ENCODE data around the gene PMM1.

DNA sequence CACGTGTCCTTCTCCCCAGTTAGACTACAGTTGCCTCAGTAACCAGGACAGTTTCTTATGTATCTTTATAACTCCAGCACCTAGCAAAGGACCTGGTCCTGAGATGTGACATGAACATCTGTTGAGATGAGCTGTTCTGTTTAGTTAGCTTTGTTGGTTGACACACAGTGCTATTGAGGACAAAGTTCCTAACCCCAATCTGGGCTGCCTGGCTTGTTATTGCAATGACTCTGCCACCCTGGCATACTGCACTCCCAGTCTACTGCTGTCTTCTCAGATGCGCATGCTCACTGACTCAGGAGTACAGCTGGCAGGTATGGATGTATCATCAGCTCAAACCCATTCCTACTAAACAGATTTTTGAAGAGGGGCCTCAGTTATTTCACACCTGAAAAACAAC, 23.8 kb upstream of the PMM1 start:
- TF ChIP-seq, protein P1, sequence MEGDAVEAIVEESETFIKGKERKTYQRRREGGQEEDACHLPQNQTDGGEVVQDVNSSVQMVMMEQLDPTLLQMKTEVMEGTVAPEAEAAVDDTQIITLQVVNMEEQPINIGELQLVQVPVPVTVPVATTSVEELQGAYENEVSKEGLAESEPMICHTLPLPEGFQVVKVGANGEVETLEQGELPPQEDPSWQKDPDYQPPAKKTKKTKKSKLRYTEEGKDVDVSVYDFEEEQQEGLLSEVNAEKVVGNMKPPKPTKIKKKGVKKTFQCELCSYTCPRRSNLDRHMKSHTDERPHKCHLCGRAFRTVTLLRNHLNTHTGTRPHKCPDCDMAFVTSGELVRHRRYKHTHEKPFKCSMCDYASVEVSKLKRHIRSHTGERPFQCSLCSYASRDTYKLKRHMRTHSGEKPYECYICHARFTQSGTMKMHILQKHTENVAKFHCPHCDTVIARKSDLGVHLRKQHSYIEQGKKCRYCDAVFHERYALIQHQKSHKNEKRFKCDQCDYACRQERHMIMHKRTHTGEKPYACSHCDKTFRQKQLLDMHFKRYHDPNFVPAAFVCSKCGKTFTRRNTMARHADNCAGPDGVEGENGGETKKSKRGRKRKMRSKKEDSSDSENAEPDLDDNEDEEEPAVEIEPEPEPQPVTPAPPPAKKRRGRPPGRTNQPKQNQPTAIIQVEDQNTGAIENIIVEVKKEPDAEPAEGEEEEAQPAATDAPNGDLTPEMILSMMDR (IDR thresholded peaks at IDR 0.05; ENCODE audit: poor library complexity, severe bottlenecking), result no peak
- TF ChIP-seq, protein P2, sequence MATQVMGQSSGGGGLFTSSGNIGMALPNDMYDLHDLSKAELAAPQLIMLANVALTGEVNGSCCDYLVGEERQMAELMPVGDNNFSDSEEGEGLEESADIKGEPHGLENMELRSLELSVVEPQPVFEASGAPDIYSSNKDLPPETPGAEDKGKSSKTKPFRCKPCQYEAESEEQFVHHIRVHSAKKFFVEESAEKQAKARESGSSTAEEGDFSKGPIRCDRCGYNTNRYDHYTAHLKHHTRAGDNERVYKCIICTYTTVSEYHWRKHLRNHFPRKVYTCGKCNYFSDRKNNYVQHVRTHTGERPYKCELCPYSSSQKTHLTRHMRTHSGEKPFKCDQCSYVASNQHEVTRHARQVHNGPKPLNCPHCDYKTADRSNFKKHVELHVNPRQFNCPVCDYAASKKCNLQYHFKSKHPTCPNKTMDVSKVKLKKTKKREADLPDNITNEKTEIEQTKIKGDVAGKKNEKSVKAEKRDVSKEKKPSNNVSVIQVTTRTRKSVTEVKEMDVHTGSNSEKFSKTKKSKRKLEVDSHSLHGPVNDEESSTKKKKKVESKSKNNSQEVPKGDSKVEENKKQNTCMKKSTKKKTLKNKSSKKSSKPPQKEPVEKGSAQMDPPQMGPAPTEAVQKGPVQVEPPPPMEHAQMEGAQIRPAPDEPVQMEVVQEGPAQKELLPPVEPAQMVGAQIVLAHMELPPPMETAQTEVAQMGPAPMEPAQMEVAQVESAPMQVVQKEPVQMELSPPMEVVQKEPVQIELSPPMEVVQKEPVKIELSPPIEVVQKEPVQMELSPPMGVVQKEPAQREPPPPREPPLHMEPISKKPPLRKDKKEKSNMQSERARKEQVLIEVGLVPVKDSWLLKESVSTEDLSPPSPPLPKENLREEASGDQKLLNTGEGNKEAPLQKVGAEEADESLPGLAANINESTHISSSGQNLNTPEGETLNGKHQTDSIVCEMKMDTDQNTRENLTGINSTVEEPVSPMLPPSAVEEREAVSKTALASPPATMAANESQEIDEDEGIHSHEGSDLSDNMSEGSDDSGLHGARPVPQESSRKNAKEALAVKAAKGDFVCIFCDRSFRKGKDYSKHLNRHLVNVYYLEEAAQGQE (IDR thresholded peaks at IDR 0.05; ENCODE audit: borderline replicate concordance), result no peak

Measured in neural cell (in vitro differentiated cells).